Kidney tubule cell (primary cell): ENCODE measurements around the gene PDS5B.
"Not testable (repeated sequence)": the region's sequence is repeated elsewhere in the genome, so short reads cannot be mapped to it uniquely, and the experiment has no call there.

Experiments
- DNase-seq: peaks from one replicate; pipeline ENCODE4 v3.0.0-alpha.2; 2018; ENCODE audit warnings: low spot score

PDS5B gene

DNA sequence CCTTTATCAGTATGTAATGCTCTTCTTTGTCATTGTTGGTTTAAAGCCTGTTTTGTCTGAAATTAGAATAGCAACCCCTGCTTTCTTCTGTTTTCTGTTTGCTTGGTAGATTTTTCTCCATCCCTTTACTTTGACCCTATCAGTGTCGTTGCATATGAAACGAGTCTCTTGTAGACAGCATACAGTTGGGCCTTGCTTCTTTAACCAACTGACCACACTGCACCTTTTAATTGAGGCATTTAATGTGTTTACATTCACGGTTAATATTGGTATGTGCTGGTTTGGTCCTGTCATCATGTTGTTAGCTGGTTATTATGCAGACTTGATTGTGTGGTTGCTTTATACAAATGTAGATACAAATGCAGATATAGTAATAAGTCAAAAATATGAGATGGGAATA, 71.1 kb downstream of the PDS5B start:
- DNase-seq, result no peak

DNA sequence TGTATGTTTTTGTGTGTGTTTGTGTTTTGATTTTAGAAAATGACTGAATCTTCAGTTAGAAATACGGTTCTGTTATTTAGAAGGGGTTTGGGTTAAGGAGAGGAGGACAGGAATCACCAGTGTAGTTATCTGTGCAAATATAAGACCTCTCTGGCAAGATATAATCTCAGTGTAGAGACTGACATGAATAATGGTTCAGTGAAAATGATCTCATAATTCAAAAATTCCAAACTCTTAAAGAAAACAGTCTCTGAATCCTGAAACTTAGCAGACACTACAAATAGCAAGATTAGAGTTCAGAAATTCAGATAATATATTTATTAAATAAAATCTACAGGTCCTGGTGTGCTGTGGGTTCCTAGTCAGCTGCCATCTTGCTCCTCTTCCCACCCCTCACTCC, 73.5 kb downstream of the PDS5B start:
- DNase-seq, result peak; percentile 10

DNA sequence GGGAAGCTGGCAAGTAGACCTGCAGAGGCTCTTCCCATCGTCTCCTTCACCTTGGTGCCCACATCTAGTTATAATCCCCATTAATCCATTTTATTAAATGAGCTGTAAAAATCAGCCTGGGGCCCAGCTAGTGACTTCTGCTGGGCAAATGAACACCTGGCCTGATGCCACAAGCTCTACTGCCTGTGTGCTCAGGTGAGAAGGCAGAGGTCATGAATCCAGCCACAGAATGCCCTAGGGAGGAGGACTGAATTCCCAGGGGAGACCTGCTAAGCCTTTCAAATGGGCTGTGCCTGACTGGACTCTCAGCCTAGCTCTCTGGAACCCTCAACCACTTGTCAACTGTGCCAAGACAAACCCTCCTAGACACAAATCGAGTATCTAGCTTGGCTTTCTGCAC, 74.0 kb downstream of the PDS5B start:
- DNase-seq, result peak; percentile 47

DNA sequence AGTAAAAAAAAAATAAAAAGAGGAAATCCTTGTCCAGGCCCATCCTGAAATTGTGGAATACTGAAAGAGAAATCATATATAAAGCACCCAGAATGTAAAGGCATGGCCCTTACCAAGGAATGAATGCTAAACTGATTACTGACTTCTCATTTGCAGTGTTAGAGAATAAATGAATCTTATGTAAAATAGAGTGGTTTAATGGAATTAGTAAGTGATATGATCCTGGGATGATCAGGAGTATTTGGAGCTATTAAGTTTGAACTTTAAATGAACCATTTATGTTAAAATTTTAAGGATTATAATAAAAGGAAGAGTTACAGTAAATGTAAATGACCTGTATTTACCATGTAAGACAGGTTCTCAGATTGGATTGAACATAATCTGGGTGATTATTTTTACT, 75.4 kb downstream of the PDS5B start:
- no peak for DNase-seq

DNA sequence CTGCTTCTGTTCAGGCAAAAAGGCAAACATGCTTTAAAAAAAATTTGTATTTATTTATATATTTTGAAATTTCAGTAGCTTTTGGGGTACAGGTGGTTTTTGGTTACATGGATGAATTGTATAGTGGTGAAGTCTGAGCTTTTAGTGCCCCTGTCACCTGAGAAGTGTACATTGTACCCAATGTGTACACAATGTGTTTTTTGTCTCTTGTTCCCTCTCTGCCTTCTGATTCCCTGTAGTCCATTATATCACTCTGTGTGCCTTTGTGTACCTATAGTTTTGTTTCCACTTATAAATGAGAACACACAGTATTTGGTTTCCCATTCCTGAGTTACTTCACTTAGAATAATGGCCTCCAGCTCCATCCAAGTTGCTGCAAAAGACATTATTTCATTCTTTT, 77.4 kb downstream of the PDS5B start:
- no peak for DNase-seq

DNA sequence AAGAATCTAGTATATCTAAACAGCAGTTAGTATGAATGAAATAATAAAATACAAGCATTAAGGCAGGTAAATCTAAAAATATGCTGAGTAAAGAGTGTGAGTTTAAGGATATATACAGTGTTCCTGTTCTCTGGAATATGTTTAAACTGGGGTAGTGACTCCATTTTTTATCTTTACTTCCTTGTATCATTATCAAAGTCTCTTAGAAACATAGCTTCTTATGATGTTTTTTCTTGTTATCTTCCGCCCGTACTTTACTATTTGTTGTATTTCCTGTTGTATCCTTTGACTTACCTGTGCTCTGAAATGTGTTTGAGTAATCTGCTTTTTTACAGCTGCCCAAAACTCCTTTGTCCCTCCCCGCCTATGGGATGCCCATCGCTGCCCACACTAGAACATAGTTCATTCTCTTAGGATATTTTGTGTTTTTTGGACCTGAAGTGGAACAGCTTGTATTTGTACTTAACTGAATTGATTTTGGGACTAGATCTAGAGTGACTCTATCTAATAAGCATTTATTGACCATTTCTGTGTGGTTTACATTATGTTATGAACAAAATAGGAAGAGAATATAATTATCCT, 80.8 kb downstream of the PDS5B start:
- DNase-seq, result no peak

DNA sequence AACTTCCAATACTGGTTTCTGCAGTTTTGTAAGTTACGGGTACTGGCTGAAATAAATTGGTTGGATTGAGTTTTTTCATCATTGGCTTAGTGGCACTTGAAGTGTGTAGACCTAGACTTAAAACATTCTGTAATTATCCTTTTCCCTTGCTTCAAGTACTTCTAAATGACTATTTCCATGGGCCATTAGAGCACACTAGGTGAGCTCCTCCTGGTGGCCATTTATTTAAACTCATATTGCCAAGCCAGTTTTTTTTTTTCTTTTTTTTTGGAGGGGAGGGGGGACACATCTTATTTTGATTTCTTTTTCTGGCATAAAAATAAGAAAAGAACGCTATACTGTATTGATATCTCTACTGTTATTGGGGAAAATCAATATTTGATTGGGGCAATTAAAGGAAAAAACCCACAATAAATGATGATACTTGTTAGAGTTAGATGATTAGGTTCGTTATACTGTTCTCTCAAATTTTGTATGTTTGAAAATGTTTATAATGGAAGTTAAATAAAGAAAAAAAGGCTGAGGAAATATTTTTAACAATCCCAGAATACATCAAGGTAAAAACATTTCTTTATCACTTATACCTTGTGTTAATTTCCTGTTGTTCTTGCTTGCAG, 82.9 kb downstream of the PDS5B start:
- peak; percentile 46 for DNase-seq

DNA sequence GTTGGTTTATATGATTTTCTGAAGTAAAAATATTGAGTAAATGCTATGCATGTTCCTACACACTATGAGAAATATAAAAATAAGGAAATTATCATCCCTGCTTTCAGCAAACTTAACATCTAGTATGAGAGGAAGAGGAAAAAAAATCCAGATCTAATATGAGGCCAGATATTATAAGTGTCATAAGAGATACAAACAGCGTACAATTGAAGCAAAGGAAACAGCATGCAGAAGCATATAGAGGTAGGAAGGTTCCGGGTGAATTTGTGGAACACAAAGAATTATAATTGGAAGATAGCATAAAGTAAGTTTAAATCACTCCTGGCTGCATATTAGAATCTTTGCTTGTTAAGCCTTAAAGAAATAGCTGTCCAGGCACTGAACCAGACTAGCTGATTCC, 88.3 kb downstream of the PDS5B start:
- DNase-seq, result no peak

DNA sequence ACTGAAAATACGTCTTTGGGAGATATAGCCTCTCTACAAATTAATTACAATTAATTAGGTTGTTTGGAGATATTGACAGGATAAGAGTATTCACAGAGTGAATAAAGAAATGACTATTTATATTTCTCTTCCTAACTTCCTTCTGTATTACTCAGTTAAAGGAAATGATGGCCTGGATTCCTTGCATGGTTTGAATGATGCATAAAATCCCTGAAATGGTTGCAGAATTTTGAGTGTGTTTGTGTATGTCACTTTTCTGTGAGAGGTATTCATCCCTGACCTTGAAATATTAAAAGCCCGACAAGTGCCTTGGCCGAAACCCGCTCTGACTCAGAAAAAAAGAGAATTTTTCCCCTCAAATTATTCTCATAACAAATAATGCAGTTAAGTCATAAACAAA, 90.0 kb downstream of the PDS5B start:
- DNase-seq, result peak; percentile 55

DNA sequence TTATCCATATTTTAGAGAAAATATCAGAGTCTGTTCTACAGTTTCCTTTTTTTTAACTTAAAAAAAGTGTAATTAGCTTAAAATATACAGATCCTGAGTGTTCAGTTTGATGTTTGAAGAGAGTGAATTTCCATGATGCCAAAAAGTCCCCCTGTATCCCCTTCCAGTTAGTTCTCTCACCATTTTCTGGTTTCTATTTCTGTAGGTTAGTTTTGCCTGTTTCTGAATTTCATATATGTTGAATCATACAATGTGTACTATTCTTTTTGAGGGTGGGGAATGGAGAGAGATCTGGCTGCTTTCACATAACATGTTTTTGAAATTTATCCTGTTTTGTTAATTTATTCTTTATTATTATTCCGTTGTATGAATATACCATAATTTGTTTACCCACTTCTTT, 95.9 kb downstream of the PDS5B start:
- no peak for DNase-seq

DNA sequence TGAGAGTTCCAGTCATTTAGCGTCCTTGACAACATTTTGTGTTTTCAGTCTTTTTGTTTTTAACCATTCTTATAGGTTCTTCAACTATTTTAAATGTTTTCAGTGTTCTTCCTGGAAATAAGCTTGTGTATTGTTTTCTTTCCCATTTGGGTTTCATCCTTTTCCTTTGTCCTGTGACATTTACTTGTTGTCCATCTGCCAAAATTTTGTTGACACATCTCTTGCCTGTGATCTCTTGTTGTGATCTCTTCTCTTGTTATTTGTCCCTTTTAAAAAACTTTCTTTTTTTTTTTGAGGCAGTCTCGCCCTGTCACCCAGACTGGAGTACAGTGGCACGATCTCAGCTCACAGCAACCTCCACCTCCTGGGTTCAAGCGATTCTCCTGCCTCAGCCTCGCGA, 96.5 kb downstream of the PDS5B start:
- DNase-seq, result no peak

DNA sequence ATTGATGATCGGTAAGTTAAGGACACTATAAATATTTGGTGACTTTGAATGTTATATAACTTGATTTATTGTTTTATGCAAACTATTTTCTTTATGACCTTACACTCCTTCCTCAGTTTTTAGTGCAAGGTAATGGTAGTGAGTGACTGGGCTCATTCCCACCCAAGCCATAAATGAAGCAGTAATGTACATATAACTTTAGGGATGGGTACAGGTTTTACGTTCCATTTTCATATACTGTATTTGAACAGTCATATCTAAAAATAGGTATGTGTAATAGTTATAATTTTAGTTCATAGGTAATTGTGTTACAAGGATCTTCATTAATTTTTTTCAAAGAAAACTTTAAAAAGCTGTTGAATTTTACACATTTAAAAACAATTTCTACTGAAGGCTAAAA, 101.0 kb downstream of the PDS5B start:
- no peak for DNase-seq

DNA sequence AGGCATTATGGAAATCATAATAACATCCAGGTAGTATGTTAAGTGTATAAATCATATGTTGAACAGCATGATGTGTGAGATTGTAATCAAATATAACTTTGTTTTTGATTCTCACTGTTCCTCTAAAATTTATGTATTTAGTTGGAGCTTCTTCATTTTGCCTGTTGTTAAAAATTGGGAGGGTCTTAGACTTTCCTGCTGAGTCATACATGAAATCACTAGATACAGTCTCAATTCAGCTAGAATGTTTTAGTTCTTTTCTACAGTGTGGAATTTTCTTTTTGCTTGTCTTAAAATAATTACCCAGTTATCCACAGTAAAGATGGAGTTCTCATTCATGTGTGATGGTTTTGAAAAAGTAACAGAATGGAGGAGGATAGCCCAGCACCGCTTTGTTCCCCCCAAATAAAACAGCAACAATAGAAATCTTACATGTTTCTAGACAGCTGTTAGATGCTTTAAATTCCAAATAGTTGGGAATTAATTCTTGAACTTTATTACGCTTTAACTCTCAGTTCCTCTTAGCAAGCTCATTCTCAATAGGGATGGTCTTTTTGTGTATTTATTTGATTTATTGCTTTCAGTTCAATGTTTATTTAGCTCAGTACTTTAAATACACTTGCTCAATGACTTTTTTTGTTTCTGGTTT, 109.5 kb downstream of the PDS5B start:
- DNase-seq, result no peak

DNA sequence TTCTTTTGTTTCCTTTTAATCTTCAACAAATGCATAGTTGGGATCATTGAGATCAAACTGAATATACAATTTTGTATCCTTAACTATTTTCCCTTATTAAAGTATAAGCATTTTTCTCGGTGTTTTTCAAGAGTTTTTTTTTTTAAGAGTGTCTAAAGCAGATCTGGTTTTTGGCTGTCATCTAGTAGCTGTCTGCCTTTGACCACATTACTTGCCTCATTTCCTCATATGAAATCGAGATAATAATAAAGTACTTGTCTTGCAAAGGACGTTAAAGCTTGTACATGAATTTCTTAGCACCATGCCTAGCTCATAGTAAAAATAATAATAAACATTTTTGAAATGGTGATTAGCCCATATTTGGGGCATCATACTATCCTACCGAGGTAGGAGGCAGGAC, 121.2 kb downstream of the PDS5B start:
- DNase-seq, result no peak

DNA sequence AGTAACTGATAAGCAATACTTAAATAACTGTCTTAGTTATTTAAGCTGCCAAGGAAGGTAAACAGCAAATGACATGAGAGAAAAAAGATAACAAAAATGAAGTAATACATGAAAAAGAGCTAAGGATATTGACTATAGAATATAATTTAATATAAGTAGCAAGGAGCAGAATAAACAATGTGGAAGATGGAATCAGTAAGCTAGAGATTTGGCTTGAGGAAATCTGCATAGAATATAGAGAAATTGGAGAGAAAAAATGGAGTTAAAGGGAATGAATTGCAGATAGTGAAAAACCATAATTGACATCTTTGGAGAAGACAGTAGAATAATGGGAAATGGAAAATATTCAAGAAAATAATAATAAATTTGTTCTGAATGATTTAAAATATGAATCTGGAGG, 127.1 kb downstream of the PDS5B start:
- no peak for DNase-seq

DNA sequence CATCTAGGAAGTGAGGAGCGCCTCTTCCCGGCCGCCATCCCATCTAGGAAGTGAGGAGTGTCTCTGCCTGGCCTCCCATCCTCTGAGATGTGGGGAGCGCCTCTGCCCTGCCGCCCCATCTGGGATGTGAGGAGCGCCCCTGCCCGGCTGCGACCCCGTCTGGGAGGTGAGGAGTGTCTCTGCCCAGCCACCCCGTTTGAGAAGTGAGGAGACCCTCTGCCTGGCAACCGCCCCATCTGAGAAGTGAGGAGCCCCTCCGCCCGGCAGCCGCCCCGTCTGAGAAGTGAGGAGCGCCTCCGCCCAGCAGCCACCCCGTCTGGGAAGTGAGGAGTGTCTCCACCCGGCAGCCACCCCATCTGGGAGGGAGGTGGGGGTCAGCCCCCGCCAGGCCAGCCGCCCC, 129.9 kb downstream of the PDS5B start:
- DNase-seq, result not testable (repeated sequence)

DNA sequence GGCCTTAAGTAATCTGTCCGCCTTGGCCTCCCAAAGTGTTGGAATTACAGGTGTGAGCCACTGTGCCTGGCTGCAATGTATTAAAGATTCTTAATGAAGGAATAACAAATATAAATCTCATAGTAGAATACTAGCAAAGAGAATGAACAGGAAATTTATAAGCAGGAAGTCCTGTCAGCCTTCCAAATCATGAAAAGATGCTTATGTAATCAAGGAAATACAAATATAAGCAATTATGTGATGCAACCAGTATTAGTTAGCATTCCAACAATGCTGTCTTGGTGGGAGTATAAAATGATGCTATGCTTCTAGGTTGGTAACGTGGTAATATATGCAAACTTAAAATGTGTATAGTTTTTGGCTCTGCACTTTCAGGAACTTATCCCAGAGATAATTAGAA, 133.8 kb downstream of the PDS5B start:
- no peak for DNase-seq

DNA sequence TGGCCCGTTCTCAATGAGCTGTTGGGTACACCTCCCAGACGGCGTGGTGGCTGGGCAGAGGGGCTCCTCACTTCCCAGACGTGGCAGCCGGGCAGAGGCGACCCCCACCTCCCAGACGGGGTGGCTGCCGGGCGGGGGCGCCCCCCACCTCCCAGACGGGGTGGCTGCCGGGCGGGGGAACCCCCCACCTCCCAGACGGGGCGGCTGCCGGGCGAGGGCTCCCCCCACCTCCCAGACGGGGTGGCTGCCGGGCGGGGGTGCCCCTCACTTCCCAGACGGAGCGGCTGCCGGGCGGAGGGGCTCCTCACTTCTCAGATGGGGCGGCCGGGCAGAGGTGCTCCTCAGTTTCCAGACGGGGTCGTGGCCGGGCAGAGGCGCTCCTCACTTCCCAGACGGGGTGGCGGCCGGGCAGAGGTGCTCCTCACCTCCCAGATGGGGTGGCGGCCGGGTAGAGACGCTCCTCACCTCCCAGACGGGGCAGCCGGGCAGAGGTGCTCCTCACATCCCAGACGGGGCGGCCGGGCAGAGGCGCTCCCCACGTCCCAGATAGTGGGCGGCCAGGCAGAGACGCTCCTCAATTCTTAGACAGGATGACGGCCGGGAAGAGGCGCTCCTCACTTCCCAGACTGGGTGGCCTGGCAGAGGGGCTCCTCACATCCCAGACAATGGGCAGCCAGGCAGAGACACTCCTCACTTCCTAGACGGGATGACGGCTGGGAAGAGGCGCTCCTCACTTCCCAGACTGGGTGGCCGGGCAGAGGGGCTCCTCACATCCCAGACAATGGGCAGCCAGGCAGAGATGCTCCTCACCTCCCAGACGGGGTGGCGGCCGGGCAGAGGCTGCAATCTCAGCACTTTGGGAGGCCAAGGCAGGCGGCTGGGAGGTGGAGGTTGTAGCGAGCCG, 135.1 kb downstream of the PDS5B start:
- DNase-seq, result not testable (repeated sequence)

DNA sequence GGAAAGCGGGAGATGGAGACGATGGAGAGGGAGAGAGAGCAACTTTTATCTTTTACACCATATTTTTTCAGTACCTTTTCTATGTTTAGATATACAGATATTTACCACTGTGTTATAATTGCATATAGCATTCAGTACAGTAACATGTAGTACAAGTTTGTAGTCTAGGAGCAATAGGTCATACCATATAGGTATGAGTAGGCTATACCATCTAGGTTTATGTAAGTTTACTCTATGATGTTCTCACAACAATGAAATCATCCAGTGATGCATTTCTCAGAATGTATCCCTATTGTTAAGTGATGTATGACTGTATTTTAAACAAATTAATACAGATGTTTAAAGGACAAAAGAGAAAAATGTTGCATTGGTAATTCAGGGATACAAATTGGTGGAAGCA, 136.1 kb downstream of the PDS5B start:
- no peak for DNase-seq

DNA sequence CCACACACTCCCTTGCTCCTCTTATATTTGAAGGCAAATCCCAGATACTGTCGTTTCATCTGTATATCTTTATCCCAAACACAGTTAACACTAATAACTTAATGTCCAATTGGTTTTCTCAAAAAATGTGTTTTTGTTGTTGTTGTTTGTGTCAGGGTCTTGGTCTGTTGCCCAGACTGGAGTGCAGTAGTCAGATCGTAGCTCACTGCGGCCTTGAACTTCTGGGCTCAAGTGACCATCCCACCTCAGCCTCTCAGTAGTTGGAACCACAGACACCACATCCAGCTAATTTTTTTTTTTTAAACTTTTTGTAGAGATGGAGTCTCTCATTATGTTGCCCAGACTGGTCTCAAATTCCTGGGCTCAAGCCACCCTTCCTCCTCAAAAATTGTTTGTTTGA, 137.7 kb downstream of the PDS5B start:
- DNase-seq, result no peak

DNA sequence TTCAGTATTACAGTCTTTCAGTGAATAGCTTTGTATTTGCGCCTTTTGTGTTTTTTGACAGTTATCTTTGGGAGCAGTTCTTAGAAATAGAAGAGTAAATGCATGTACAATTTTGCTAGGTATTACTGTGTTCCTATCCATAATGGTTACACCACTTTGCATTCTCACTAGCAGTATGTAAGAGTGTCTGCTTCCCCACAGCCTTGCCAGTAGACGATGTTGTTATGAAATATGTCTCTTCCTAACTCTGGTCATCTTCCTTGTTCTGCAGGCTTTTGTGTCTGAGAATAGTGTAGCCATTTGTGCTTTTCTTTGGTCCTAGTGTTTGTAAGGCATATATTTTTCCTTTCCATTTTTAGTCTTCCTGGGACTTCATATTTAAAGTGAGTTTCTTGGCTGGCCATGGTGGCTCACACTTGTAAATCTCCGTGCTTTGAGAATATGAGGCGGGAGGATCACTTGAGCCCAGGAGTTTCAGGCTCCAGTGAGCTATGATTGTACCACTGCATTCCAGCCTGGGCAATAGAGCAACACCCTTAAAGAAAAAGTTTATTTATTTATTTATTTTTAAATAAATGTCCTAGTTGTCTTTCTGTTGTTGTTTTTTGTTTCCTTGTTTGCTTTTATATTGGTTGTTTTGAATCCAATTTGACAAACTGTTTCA, 140.3 kb downstream of the PDS5B start:
- no peak for DNase-seq

DNA sequence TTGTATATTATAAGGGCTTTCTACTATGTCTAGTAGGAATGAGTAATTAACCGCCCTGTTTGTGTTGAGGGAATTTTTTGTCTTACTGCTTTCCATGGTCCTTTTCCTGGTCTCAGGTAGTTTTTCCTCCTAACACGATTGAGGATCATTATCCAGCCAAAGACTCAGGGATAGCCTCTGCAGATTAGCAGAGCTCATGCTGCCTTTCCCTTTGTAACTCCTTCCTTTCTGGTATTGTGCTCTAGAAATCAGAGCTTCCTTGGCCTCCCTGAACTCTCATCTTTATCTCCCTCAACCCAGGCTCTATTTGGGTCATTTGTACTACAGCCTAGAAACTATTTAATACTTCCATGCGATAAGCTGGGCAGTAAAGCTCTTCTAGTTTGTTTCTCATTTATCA, 142.1 kb downstream of the PDS5B start:
- no peak for DNase-seq
